SK-MEL-5 (cell line): ENCODE results near the gene DDX60. TPM values are rescaled to one million over a fixed set of nuclear protein-coding genes. Genes with fewer than 3 reads are reported as not detected.
A peak's percentile ranks its signal among the peaks of the same experiment; 100 is the strongest.
"Not testable (repeated sequence)": the region's sequence is repeated elsewhere in the genome, so short reads cannot be mapped to it uniquely, and the experiment has no call there.

Experiments used
- DNase-seq: peaks from one replicate; pipeline ENCODE4 v3.0.0-alpha.2; 2016; ENCODE audit warnings: low read depth, low spot score
- in situ Hi-C: cut with HindIII; loops from 2 replicates; pipeline ENCODE4 v1.10.0; 2016; ENCODE audit warnings: low sequenced_read_pairs, high pct_unique_total_duplicates, low pct_unique_long_range_greater_than_20kb
- polyA plus RNA-seq, 2 experiments: library from polyadenylated mRNA; depleted of rRNA; stranded (reverse); fragments of >200 nt; gene quantifications; 2 replicates each; pipeline ENCODE4 v1.2.3, GENCODE V29; 2015
- total RNA-seq: library from RNA; depleted of rRNA; stranded (reverse); fragments of >200 nt; shearing (Covaris generic); gene quantifications from 2 replicates; pipeline ENCODE4 v1.2.3, GENCODE V29; 2014; rRNA removed

DDX60 gene
- total RNA-seq: 5.5 and 7.2 TPM in 2 replicates
- 2.4 and 2.5 TPM in 2 replicates for polyA plus RNA-seq (2015; cell fraction: cytosol; rRNA removed)
- polyA plus RNA-seq (2015; cell fraction: nucleus; rRNA removed): 2.4 and 3.9 TPM in 2 replicates

DNA sequence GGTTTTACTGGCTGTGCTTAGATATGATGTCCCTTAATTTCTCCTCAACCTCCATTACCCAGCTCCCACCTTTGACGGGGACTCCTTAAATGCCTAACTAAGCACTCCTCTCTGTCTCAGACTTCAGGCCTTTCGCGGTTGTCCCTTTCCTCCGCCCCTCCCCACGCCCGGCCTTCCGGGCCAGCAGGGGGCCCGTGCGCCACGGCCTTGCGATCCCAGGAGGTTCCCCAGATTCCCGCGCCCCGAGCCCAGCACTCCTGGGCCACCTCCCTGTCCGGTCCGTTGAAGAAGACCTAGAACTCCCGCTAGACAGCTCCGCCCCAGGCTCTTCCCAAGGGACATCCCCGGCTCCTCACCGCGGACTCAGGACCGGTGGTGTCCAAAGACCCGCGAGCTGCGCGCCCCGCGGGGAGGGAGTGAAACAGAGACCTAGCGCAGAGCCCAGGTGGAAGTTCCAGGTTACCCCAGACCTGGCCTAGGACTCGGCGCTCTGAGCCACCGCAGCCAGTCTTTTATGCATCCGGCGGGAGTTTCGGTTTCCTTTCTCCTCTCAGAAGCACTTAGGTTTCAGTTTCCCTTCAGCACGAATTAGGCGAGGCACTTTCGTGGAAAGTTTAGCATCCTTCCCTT lies at the start of gene DDX60:
DDX60 (minus strand) TSS at position 487 of the 630 bp plus-strand sequence. CDS start 7,493 bp downstream, outside the sequence.
- DNase-seq: peak; percentile 76
- in situ Hi-C loops: no loop called here

DNA sequence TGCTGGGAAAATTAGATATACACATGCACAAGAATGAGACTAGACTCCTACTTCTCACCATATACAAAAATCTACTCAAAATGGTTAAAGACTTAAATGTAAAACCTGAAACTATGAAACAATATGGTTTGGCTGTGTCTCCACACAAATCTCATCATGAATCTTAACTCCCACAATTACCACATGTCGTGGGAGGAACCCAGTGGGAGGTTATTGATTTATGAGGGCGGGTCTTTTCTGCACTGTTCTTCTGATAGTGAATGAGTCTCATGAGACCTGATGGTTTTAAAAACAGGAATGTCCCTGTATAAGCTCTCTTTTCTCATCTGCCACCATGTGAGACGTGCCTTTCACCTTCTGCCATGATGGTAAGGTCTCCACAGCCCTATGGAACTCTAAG lies 48.5 kb upstream of the DDX60 start:
- DNase-seq: no peak
- in situ Hi-C loops: no loop called here

- in situ Hi-C loops: no loop called here
- no peak for DNase-seq
These were observed 43.5 kb upstream of the DDX60 start for GRCh38 chr4:168362025-168362401.

DNA sequence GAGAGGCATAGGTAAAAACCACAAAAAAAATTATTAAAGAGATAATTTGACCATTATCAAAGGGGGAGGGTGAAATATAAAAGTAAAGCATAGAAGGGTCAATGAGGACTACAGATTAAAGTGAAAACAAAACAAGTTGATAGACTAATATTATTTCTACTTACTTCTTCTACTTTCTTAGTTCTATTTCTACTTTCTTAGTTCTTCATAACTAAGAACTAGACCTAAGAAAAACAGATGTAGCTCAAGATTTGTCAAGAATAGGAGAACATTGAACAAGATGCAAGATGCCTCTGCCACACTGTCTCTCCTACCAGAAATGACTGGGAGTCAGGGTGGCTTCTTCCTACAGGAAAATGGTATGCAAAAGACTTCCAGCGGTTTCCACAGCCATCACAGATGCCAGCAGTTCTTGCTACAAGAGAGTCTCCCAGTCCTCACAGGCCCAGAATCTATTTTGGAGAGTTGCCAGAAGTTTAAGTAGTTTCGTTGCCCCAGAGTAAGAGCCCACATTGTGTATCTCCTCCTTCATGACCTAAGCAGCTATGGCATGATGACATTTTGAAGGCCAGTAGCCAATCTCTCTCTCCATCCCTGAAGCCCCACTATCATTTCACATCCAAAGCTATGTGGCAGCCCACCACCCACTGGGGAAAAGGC lies 42.9 kb upstream of the DDX60 start:
- DNase-seq: no peak
- in situ Hi-C loops: no loop called here

DNA sequence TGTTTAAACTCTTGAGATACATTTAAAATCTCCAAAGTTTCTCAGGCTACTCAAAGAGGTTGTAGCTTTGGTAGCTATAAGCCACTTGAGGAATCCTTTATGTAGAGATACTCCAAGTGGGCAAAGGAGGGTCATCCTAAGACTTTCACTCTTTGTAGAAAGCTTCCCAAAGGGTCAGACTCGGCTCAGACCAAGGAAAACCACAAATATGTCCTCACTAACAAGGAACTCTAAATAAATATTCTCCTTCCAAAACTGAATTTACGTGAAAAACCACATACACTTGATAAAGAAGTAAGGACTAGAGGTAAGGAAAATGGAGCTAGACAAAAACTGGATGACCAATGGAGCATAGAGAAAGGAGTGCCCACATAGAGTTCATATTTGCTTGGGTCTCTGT lies 41.7 kb upstream of the DDX60 start:
- in situ Hi-C loops: no loop called here
- DNase-seq: no peak

GRCh38 chr4:168357941-168358340 lies 39.4 kb upstream of the DDX60 start:
- no peak for DNase-seq
- in situ Hi-C loops: no loop called here

DNA sequence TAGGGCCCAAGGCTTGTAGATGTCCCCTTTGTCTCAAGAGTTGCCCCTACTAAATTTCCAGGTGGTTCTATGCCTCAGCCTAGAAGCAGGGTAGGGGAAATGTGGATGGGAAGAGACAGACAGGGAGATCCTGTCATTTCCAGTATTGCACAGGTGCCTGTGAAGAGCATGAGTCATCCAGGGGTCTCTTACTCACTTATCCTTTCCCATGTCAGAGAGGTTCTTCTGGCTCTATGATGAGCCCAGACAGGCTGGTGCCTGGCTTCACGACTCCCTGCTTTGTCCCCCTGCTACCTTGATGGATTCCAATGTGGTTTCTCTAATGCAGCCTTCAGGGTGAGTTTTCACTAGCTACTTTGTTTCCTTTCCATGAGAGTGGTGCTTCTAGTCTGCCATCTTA lies 35.2 kb upstream of the DDX60 start:
- DNase-seq: no peak
- in situ Hi-C loops: no loop called here

- in situ Hi-C loops: no loop called here
- no peak for DNase-seq
These were observed 19.0 kb upstream of the DDX60 start for GRCh38 chr4:168337550-168337940.

DNA sequence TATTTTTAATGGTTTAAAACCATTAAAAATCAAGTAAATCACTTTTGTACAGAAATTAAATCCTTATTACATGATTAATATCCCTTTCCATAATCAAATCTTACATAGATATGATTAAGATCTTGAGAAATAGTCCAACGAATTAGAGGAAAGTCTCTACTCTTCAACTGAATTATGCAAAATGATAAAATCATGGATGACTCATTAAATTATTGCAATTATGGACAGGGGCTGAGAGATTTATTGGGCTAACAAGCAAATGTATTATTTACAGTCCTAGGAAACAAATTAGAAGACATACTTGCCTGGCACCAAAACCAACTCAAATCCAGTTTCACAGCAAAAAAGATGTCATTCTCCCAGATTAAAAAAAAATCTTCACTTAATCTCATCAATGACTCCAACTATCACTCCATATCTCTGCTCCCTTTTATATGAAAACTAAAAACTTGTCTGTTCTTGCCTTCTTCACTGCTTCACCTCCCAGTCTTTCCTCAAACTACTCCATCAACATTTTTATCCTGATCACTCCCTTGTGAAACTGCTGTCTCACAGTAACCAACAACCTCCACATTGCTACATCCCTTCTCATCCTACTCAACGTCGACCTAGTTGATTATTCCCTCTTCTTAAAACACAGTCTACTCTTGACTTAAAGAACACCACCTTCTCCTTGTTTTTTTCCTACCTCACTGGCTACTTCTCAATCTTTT lies 18.4 kb upstream of the DDX60 start:
- in situ Hi-C loops: no loop called here
- no peak for DNase-seq

- DNase-seq: no peak
- in situ Hi-C loops: no loop called here
These were observed 17.1 kb upstream of the DDX60 start for GRCh38 chr4:168335621-168336020.

DNA sequence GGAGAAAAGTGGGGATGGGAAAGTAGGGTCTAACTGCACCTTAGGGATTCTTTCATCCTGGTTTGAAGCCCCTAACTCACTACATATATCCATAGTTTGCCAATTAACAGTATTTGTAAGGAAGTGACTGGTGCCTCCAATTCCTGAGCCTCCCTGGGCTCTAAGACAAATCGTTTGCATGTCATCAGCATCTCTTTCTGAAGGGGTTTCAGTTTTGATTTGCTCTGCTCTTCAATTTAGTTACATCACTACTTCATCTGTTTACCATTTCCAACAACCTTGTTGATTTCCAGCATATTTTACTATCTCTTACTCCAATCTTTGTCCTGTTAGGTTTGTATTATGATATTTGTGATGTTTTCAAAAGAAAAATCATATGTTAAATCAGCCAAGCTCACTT lies 15.5 kb upstream of the DDX60 start:
- in situ Hi-C loops: no loop called here
- DNase-seq: no peak

GRCh38 chr4:168330575-168330974 lies 12.0 kb upstream of the DDX60 start:
- DNase-seq, in situ Hi-C loops: not testable (repeated sequence)

DNA sequence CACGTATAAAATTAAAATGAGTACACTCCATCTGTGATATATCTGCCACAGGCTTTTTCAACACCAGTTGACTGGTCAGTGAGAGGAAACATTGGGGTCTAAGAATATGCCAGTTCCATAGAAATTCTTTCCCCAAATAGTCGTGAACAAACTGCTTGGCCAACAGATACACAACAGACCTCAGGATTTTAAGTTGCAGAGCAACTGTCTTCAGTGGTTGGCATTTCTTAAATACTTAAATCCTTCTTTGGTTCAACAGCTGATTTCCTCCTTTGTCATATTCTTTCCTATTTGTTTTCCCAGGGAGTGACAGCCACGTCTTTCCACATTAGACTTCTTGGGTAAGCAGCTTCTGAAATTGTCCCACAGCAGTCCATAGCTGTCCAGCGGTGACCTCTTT lies 7.0 kb upstream of the DDX60 start:
- in situ Hi-C loops: no loop called here
- DNase-seq: no peak

- in situ Hi-C loops: no loop called here
- no peak for DNase-seq
These were observed 2.5 kb upstream of the DDX60 start for GRCh38 chr4:168321006-168321405.

DNA sequence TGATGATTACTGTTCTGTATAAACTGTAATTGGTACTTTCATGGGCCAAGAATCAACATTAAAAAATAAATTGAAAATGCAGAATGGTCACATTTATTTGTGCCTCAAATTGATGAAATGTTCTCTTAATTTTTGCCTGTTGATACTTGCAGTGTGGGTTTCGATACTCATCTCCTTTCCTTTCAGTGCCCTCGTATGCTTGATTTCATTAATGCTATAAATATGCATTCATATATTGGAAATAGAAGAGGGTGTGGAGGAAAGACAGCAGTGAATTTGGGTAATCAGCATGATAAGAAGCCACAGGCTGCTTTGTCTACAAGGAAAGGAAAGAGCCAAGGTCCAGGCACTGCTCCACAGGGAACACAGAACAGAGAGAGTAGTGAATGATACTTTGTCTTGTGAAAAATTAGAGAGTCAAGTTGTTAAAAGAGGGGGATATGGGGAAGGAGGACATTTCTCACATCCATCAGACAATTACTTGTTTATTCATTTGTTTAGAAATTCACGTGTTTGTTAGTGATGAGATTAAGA lies 1.0 kb upstream of the DDX60 start:
- in situ Hi-C loops: no loop called here
- no peak for DNase-seq

DNA sequence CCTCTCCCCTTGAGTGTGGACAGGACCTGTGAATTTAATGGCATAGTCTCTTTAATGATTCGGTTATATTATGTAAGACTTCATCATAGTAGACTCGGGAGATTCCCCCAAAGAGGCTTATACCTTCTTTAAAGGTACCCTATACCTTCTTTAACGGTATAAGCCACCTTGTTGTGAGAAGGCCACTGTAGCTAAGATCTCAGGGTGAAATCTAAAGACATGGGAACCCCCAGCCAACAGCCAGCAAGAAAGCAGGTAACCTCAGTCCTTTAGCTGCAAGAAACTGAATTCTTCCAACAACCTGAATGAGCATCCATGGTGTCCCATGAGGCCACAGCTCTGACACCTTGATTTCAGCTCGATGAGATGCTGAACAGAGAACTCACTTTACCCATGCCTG lies 931 bp downstream of the DDX60 start:
- no peak for DNase-seq
- in situ Hi-C loops: no loop called here

DNA sequence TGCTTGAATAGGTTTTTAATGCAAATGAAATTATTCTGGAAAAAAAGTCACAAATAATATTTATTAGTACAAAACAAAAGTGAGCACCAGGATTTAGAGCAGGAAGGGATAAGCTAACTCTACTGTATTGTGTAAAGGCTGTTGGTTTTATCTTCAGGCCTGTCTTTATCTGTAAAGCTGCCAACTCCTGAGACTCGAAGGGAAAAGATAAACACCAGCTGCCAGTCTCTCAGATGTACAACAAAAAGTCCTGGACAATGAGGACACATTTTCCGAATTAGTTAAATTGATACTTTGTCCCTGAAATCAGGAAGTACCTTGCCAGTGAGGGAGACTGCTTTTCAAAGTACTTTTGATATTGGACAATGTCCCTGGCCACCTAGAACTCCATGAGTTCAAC lies 8.8 kb downstream of the DDX60 start:
- in situ Hi-C loops: no loop called here
- DNase-seq: no peak

- in situ Hi-C loops: no loop called here
- DNase-seq: no peak
These were observed 9.6 kb downstream of the DDX60 start for GRCh38 chr4:168308912-168309311.
